Kidney (tissue), 14 donors: ENCODE data around the gene RARA. TPM values are rescaled to one million over a fixed set of nuclear protein-coding genes. Genes with fewer than 3 reads are reported as not detected.

Experiments
- DNase-seq, 5 donors: peaks; one replicate each; pipeline ENCODE4 v3.0.0-alpha.2; 2013 to 2020
- FAIRE-seq: peaks from 2 replicates; lab custom pipeline; 2012; peaks lifted over from hg19 to GRCh38; lab: Jason Lieb, UNC
- H3K27ac ChIP-seq, 2 donors: one replicate each; pipeline ENCODE4 v1.7.0; 2013; ENCODE audit warnings: low read depth in 2 of 2, low read length in 2 of 2, inconsistent platforms in 1 of 2
- H3K27me3 ChIP-seq: one replicate; pipeline ENCODE4 v1.7.1; 2013; ENCODE audit warnings: low read length, inconsistent platforms; ENCODE audit not compliant: control insufficient read depth, insufficient read depth
- H3K36me3 ChIP-seq, 3 donors: one replicate each; pipeline versions ENCODE4 v1.7.0 to v1.7.1; 2013; ENCODE audit warnings: low read length in 3 of 3, control low read depth in 1 of 3, inconsistent platforms in 1 of 3; ENCODE audit not compliant: insufficient read depth in 3 of 3, control insufficient read depth in 2 of 3
- H3K4me1 ChIP-seq, 3 donors: one replicate each; pipeline versions ENCODE4 v1.7.0 to v1.7.1; 2013; ENCODE audit warnings: low read length in 3 of 3, inconsistent platforms in 1 of 3, low read depth in 1 of 3; ENCODE audit not compliant: control insufficient read depth in 2 of 3, insufficient read depth in 2 of 3
- H3K4me3 ChIP-seq, 3 donors: one replicate each; pipeline versions ENCODE4 v1.7.0 to v1.8.1; 2013; ENCODE audit warnings: low read length in 3 of 3, control low read depth in 1 of 3, inconsistent platforms in 1 of 3
- H3K9ac ChIP-seq, 3 donors: one replicate each; pipeline versions ENCODE4 v1.7.0 to v1.7.1; 2013; ENCODE audit warnings: low read length in 3 of 3, control low read depth in 1 of 3, inconsistent platforms in 1 of 3
- H3K9me3 ChIP-seq, 3 donors: one replicate each; pipeline versions ENCODE4 v1.7.0 to v1.7.1; 2013; ENCODE audit warnings: low read length in 3 of 3, control low read depth in 1 of 3, inconsistent platforms in 1 of 3; ENCODE audit not compliant: control insufficient read depth in 2 of 3, insufficient read depth in 1 of 3
- CTCF ChIP-seq: IDR thresholded peaks from 3 replicates; pipeline ENCODE4 v1.5.1; 2012; ENCODE audit warnings: mild to moderate bottlenecking, moderate library complexity, borderline replicate concordance; ENCODE audit not compliant: insufficient read depth; ENCODE audit errors: extremely low read depth
- intact Hi-C: fragments of 100-400 bp; cut with DNase I; formaldehyde crosslinking; loops from one replicate; pipeline ENCODE4 v1.11.1; 2022
- polyA plus RNA-seq: library from polyadenylated mRNA; stranded (reverse); fragments of 350-450 nt; fragmentation: Illumina TruSeq; extraction: RNeasy Lipid Tissue Mini Kit (QIAGEN cat#74804); gene quantifications from one replicate; pipeline ENCODE4 v1.2.3, GENCODE V29; 2014; ENCODE audit warnings: low read depth, low replicate concordance; ENCODE audit not compliant: insufficient read depth
- total RNA-seq: library from RNA; stranded (reverse); fragmentation: NEBNext Ultra II Directional; extraction: Animal tissue kit (Norgen Biotek cat#: 25700); gene quantifications from one replicate; pipeline ENCODE4 v1.2.1, GENCODE V29; 2021
- donor health status: control.
- donor health status: control.
- donor health status: control.
- donor health status: control.
- donor health status: control.
- donor health status: DM: yes; HTN: yes; CAD: no.
- donor health status: Normal renal cell carcinoma (clear cell type).

Gene RARA
- total and polyA plus RNA-seq, 2 donors from 2014 or later = 22.5 to 45.7 TPM

- peak in 1 of 5 donors; percentile 32 for DNase-seq
- intact Hi-C loops = no loop called here
- Histone ChIP-seq H3K4me1 (peaks cover 0 to 88% (median 71%) of the 10 kb centered on the region in 3 donors), H3K9me3 (no peaks in the 10 kb centered on the region), H3K27me3 (no peaks in the 10 kb centered on the region), H3K36me3 (no peaks in the 10 kb centered on the region), H3K9ac (peak overlapping the region in 1 of 3 donors; percentile 62), H3K4me3 (no peak overlapping the region), H3K27ac (peak overlapping the region; percentile 52 to 53)
- TF ChIP-seq CTCF = no peak
- no peak for FAIRE-seq
These were observed 17.8 kb downstream of the RARA start for GRCh38 chr17:40326832-40327199.

- FAIRE-seq (no peak), DNase-seq (peak in 1 of 5 donors; percentile 43)
- TF ChIP-seq CTCF = no peak
- Histone ChIP-seq H3K27me3 (no peaks in the 10 kb centered on the region), H3K27ac (peak overlapping the region; percentile 36 to 52), H3K9me3 (no peaks in the 10 kb centered on the region), H3K9ac (no peak overlapping the region), H3K36me3 (no peaks in the 10 kb centered on the region), H3K4me1 (peaks cover 0 to 87% (median 68%) of the 10 kb centered on the region in 3 donors), H3K4me3 (no peak overlapping the region)
- intact Hi-C loops = no loop called here
These were observed 18.3 kb downstream of the RARA start for GRCh38 chr17:40327244-40327729.

GRCh38 chr17:40327735-40328385 lies 18.9 kb downstream of the RARA start:
- no peaks in the 10 kb centered on the region for H3K9me3 ChIP-seq
- DNase-seq (no peak), FAIRE-seq (no peak)
- H3K4me3 ChIP-seq = no peak overlapping the region
- H3K4me1 ChIP-seq = peaks cover 0 to 86% (median 68%) of the 10 kb centered on the region in 3 donors
- peak overlapping the region in 1 of 2 donors; percentile 39 for H3K27ac ChIP-seq
- intact Hi-C loops = no loop called here
- H3K9ac ChIP-seq = no peak overlapping the region
- no peaks in the 10 kb centered on the region for H3K36me3 ChIP-seq
- no peak for TF ChIP-seq CTCF
- no peaks in the 10 kb centered on the region for H3K27me3 ChIP-seq
